GM18511 (cell line): ENCODE measurements around the gene NDRG4.

Experiments used
- ATAC-seq: cut with Tn5 transposase; IDR thresholded peaks from one replicate; pipeline ENCODE4 v1.9.1; 2021; ENCODE audit warnings: mild to moderate bottlenecking, moderate library complexity; ENCODE audit not compliant: unreplicated experiment

The NDRG4 gene

DNA sequence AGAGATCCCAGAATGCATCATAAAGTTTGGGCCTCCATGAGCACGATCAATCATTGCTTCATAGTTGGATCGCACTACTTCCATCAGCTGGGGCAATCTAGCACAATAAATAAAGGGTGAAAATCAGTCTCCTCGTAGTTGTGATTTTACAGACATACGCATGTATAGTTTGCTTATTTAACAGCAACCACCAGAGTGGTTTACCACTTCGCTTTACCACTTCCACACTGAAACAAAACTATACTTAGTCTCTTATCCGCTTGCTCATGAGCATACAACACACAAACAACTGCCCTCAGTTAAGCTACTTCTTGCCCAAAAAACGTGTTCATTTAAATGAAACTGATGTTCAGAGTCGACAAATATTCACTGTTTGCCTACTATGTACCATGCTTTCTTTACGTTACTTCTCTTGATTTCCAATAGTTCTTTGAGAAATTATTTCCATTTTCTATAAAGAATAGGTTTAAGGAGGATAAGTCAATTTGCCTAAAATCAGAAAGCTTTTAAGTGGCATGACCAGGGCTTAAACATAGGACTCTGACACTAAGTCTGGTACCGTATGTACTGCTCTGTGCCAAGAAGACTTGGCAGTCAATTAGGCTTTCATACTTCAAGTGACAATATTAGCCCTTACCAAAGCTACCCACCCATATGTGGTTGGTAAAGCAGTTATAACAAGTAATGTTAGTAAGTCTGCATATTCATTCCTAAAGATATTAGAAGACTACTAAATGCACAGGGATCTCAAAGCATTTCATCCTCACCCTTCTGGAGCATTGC lies 37.4 kb downstream of the NDRG4 start:
- no peak for ATAC-seq

DNA sequence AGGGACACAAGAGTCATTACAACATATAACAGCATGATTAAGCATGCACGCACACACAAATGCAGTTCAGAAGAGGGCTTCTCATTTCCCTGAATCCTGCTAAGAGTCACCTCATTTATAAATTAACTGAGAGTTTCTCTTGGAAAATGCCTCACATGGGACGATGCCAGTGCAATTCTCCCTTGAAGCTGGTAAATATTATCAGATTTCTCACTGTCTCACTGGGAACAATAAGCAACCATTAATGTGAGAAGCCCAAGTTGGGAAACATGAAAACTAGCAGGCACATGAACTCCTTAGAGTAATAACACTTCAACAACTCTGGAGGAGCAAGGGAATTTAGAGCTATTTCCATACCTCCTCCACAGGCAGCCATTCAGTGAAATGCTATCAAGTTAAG lies 41.8 kb downstream of the NDRG4 start:
- no peak for ATAC-seq

DNA sequence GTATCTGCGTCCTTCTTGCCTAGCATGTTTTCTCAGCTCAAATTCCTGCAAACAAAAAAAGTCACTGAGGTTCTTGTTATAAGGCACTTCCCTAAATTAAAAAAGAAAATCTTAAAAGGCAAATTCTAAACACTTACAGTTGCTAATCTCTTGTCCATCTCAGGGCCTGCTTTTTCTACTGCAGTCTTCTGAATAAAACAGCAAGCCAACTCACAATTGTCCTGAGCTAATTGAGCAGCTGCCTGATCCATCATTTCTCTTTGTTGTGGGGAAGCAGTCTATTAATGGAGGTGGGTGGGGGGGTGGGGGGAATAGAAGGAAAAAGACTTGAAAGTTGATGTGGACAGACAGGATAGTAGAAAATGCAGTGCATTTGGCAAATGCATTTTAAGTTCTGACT lies 42.3 kb downstream of the NDRG4 start:
- ATAC-seq: no peak

DNA sequence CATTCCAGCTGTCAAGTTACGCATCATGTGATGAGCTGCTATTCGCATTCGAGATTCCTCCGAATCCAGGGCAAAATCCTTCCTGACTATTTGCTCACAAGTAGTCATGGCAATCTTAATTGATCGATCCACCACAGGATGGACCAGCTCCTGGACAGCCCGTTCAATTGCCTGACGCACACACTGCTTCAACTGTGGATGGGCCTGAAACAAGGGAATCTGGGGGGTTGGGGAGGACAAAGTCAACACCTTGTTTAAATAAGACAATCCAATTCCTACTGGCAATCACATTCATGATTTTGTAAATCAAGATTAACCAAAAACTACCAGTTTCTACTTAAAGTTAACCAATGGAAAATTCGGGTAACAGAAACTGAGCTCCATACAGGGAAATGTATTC lies 43.7 kb downstream of the NDRG4 start:
- no peak for ATAC-seq

GRCh38 chr16:58548378-58548777 lies 48.4 kb downstream of the NDRG4 start:
- no peak for ATAC-seq

DNA sequence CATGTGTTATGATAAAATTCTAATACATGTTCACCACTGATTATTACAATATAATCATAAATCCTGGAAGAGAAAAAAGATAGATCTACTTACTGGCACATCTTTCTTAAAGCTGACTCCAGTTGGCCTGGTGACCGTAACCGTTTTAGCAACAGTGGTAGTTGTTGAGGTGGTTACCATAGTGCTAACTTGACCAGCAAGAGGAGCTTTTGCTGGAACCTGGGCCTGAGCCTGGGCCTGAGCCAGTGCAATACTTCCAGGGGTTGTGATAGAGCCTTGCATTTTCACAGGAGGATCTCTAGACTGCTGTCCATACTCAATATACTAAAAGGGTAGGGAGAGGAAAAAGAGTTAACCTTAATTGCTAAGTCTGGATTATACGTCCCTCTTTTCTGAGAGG lies 51.6 kb downstream of the NDRG4 start:
- ATAC-seq: no peak

DNA sequence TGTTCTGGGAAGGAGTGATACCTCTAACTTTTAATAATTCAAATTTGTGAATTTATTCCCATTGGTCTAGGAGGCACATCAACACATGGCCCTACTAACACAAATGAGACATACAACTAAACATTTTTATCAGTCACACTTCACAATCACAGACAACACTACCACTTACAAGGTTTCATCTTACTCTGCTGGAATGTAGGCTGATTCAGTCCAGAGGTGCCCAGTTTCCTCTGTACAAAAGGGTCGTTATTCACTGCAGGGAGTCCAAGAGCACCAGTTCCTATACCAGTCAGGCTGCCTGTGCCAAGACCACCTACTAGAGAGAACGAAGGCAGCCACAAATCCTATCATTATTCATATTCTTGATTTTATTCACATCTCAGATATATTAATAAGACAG lies 56.7 kb downstream of the NDRG4 start:
- ATAC-seq: no peak
